NCI-H2196 treated with DMSO at 0.1 percent for 48 hours (cell line): ENCODE data around the gene RPL15.

Source experiments
- DNase-seq: peaks from one replicate; lab custom pipeline; 2025; ENCODE audit not compliant: unreplicated experiment; lab: John Stamatoyannopoulos, UW

The RPL15 gene

DNA sequence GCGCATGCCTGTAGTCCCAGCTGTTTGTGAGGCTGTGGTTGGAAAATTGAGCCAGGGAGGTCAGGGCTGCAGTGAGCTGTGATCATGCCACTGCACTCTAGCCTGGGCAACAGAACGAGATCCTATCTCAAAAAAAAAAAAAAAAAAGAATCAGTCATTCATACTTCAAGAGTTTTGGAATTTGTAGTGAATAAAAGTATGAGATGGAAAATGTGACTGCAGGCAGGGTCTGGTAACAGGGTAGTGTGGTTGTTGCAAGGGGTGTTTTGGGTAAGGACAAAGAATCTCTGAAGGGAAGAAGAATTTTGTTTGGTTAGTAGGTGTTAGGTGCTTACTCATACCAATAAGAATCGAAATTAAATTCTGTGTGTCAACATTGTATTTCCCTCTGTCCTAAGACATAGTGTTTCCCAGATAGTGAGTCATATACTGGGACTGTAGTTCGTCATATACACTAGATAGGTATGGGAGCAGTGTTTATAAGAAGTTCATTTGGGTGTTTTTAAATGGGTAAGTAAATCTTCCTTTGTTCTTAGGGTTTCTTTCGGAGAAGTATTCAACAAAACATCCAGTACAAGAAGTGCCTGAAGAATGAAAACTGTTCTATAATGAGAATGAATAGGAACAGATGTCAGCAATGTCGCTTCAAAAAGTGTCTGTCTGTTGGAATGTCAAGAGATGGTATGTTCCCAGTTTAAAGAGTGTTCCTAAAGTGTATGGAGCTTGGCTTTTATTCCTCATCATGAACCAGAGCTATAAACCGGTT, 42.4 kb downstream of the RPL15 start:
- DNase-seq, result no peak

- no peak for DNase-seq
Observed at GRCh38 chr3:23960649-23961048, 43.7 kb downstream of the RPL15 start.

DNA sequence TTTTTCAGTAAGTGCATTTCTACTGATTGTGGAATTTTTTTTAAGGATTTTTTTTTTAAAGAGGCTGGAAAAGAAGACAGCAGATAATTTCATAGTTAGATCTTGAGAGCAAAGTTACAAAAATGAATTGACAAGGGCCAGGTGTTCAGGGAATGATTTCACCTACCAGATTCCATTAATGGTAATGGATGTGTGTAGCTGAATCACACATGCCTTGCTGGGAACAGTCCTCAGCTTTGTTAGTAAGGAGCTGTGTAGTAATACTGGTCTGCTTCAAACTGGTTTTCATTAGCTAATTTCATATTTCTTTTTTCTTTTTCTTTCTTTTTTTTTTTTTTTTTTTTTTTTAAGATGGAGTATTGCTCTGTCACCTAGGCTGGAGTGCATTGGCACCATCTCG, 44.1 kb downstream of the RPL15 start:
- DNase-seq, result no peak

- DNase-seq, result no peak
Observed at GRCh38 chr3:23961913-23962312, 45.0 kb downstream of the RPL15 start.

DNA sequence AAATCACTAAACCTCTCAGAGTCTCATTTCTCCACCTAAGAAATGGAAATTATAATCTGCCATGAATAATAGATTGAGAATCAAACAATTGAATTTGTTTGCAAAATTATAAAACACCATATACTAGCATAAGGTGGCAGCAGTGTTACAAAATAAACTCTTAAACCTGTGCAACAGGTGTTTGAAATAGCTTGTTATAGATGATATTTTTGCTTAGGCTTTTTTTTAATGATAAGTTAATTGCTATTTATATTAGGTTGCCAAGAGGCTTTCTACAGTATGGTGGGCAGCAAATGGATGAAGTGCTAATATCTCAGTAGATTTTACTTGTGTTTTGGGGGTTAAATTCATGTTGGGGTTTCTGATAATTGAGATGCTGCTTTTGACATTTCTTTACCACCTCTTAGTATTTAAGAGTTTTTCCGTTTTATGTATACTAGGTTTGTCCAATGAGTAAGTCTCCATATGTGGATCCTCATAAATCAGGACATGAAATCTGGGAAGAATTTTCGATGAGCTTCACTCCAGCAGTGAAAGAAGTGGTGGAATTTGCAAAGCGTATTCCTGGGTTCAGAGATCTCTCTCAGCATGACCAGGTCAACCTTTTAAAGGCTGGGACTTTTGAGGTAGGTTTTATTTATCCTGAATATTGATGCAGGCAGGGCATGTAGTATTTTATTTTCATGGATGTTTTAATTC, 47.8 kb downstream of the RPL15 start:
- DNase-seq, result no peak

- DNase-seq, result no peak
Observed at GRCh38 chr3:23966328-23966727, 49.4 kb downstream of the RPL15 start.

- DNase-seq, result no peak
Observed at GRCh38 chr3:23968463-23969184, 51.7 kb downstream of the RPL15 start.

GRCh38 chr3:23969393-23969792, 52.5 kb downstream of the RPL15 start:
- DNase-seq, result no peak
